ENCODE measurements around the gene DHX29.

DNA sequence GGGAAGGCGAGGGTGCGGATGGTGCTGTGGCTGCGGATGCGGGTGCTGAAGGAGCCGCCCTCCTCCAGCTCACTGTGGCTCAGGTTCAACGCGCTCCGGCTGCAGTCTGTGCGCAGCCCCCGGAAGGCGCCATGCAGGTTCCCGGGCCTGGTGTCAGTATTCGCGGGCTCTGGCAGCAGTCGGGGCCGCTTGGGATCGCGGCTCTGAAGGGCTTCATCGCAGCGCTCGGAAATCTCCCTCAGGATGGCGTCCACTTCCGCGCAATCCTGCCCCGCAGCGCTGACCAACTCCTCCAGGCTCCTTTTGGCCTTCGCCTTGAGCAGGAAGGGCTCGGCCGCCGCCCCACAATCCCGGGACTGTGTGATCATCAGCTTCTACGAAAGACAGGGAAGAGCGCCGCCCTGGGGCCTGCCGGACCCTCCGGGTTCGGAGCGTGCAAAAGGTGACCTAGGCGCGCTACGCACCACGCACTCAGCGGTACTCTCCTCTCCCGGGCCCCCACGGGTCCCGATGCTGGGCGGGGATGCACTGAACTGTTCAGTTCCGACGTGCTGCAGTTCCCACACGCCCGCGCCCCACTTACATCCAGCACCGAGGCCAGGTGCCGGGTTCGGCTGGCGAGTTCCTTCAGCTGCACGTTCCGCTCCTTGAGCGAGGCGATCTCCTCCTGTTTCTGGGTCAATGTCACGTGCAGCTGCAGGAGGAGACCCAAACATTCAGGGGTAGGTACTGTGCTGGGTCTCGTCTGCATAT is 86.9 kb downstream of the DHX29 start:
- TF ChIP-seq, protein P1, sequence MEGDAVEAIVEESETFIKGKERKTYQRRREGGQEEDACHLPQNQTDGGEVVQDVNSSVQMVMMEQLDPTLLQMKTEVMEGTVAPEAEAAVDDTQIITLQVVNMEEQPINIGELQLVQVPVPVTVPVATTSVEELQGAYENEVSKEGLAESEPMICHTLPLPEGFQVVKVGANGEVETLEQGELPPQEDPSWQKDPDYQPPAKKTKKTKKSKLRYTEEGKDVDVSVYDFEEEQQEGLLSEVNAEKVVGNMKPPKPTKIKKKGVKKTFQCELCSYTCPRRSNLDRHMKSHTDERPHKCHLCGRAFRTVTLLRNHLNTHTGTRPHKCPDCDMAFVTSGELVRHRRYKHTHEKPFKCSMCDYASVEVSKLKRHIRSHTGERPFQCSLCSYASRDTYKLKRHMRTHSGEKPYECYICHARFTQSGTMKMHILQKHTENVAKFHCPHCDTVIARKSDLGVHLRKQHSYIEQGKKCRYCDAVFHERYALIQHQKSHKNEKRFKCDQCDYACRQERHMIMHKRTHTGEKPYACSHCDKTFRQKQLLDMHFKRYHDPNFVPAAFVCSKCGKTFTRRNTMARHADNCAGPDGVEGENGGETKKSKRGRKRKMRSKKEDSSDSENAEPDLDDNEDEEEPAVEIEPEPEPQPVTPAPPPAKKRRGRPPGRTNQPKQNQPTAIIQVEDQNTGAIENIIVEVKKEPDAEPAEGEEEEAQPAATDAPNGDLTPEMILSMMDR (IDR thresholded peaks at IDR 0.05) = no peak
- TF ChIP-seq POLR2A (IDR thresholded peaks at IDR 0.05) = no peak

Data from testis (tissue), 2 donors.